HEK293T (cell line): ENCODE results near the gene ZNF503.

Experiments
- CTCF ChIA-PET: fragments of 350-600 bp; formaldehyde crosslinking; extraction: SDS; loops from one replicate; lab custom pipeline; 2021; ENCODE audit warnings: antibody characterized with exemption, inconsistent platforms; lab: Yijun Ruan, JAX
- POLR2A ChIA-PET: fragments of 350-600 bp; formaldehyde crosslinking; extraction: SDS; loops from one replicate; lab custom pipeline; 2020; ENCODE audit warnings: antibody characterized with exemption, inconsistent platforms; lab: Yijun Ruan, JAX
- DNase-seq: peaks from one replicate; pipeline ENCODE4 v3.0.0; 2012; ENCODE audit warnings: mixed read lengths; ENCODE audit errors: extremely low spot score
- ARNT ChIP-seq: fragments of 450-650 bp; IDR thresholded peaks from 2 replicates; pipeline ENCODE4 v1.6.1; 2017; ENCODE audit warnings: mild to moderate bottlenecking
- BHLHE40 ChIP-seq: fragments of 450-650 bp; IDR thresholded peaks from 2 replicates; pipeline ENCODE4 v1.6.1; 2016; ENCODE audit warnings: mild to moderate bottlenecking, moderate library complexity, borderline replicate concordance
- CTBP1 ChIP-seq: fragments of 450-650 bp; IDR thresholded peaks from 2 replicates; pipeline ENCODE4 v1.6.1; 2016; ENCODE audit warnings: borderline replicate concordance
- ELF4 ChIP-seq: fragments of 450-650 bp; IDR thresholded peaks from 2 replicates; pipeline ENCODE4 v1.6.1; 2017; ENCODE audit warnings: antibody characterized with exemption
- FOXA1 ChIP-seq: fragments of 450-650 bp; IDR thresholded peaks from 2 replicates; pipeline ENCODE4 v1.6.1; 2016; ENCODE audit warnings: mild to moderate bottlenecking
- FOXK2 ChIP-seq: fragments of 450-650 bp; IDR thresholded peaks from 2 replicates; pipeline ENCODE4 v1.6.1; 2016; ENCODE audit warnings: mild to moderate bottlenecking
- FOXM1 ChIP-seq: fragments of 450-650 bp; IDR thresholded peaks from 2 replicates; pipeline ENCODE4 v1.6.1; 2017; ENCODE audit warnings: mild to moderate bottlenecking, borderline replicate concordance
- HDGF ChIP-seq: fragments of 450-650 bp; IDR thresholded peaks from 2 replicates; pipeline ENCODE4 v1.6.1; 2017; ENCODE audit warnings: antibody characterized with exemption, borderline replicate concordance
- L3MBTL2 ChIP-seq: fragments of 450-650 bp; conservative IDR thresholded peaks from 2 replicates; pipeline ENCODE4 v1.6.1; 2016; ENCODE audit warnings: mild to moderate bottlenecking
- LEF1 ChIP-seq: fragments of 450-650 bp; IDR thresholded peaks from 2 replicates; pipeline ENCODE4 v1.6.1; 2017; ENCODE audit warnings: mild to moderate bottlenecking, borderline replicate concordance
- NFRKB ChIP-seq: fragments of 450-650 bp; IDR thresholded peaks from 2 replicates; pipeline ENCODE4 v1.6.1; 2016; ENCODE audit warnings: mild to moderate bottlenecking, moderate library complexity
- SP1 ChIP-seq: fragments of 450-650 bp; IDR thresholded peaks from 2 replicates; pipeline ENCODE4 v1.6.1; 2017
- SUZ12 ChIP-seq: fragments of 450-650 bp; IDR thresholded peaks from 2 replicates; pipeline ENCODE4 v1.6.1; 2016; ENCODE audit warnings: mild to moderate bottlenecking
- TARDBP ChIP-seq: fragments of 450-650 bp; IDR thresholded peaks from 2 replicates; pipeline ENCODE4 v1.6.1; 2016
- ZNF384 ChIP-seq: fragments of 450-650 bp; IDR thresholded peaks from 2 replicates; pipeline ENCODE4 v1.6.1; 2016
- TF ChIP-seq, protein P1 (sequence below): fragments of 450-650 bp; IDR thresholded peaks from 2 replicates; pipeline ENCODE4 v1.6.1; 2016

Gene ZNF503

DNA sequence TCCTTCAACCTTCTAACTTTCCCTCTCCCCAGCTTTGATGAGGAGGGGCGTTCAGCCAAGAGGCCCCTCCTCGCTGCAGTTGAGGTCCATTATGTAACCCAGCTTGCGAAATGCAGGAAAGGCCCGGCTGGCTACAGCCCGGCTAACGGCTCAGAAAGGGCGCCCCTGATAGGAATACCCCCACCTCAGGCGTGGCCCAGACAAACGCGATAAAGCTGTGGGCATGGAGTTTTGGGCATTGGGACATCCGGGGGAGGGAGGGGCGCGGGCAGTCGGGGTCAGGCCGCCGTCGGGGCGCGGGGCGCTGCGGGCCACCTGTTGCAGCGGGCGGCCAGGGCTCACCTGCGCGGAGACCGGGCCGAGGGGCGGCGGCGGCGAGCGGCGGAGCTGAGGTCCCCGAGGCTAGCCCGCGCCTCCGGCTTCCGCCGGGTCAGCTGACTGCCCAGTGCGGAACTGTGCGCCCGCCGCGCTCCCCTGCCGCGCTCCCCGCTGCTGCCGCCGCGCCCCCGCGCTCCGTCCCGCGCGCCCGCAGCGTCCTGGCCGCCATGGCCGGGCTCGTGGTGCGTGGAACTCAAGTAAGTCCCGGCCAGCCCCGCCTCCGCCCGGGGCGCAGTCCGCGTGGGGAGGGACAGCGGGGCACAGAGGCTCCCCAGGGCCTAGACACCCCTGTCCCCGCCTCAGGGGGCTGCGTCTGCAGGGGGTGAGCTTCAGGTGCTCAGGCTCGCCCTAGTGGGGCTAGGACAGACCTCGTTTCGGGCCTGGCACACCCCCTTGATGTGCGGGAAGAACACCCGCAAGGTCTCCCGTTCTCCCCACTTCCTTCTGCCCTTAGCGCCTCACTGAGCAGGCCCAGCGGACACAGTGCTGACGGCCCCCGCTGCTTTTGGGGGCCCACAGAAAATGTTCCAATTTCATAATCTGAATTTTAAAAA lies 29.9 kb upstream of the ZNF503 start, which contains the start of gene LRMDA:
TSS of gene LRMDA (plus strand) at position 445 of the 932 bp plus-strand sequence.
- ChIA-PET POLR2A (interaction anchor here (1.2 to 2.7 kb wide), 3 partner anchors 22 to 76 kb away, joined by 4 to 11 read pairs (median 5); partner anchors contain the start of gene ZNF503), CTCF (no interaction called here)
- DNase-seq = no peak
- TF ChIP-seq HDGF (no peak), FOXM1 (no peak)

DNA sequence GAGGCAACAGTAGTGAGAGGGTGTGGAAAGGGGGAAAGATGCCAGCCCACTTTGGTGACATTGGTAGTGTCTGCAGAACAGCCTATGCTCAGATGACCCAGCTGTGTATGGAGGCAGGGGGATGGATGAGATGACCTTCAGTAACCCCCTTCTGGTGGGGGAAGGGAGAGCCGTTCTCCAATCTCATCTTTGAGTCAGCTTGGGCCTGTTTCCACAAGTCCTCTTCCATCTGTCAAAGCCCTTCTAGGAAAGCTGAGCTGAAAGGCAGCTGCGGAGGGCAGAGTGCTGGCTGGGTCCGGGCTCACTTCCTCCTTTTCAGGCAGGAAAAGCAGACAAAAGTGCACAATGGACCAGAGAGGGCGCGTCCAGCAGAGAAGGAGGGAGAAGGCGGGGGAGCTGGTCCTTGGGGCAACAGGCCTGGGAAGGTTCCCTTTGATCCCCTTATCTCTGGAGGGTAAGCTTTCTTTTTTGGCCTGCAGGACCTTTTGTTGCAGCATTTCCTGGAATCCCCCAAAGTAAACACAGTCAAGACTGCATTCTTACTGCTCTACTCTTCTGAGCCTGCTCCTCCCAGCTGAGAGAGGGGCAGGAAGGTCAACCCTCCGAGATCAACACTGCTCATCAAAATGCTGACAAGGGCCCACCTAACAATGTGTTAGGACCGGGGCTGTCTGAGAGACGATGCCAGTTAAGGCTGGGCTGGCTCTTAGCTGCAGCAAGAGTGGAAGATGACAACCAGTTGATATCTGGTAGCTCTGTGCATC lies 28.6 kb upstream of the ZNF503 start:
- no peak for DNase-seq
- CTCF ChIA-PET = interaction anchor here (0.6 kb wide), 1 partner anchor 73 kb away, joined by 3 read pairs; no protein-coding TSS in a partner anchor
- TF ChIP-seq TARDBP (no peak), SP1 (no peak), FOXA1 (no peak), L3MBTL2 (no peak), FOXK2 (no peak), HDGF (no peak), ELF4 (no peak), ARNT (no peak), LEF1 (no peak)
- TF ChIP-seq, protein P1, sequence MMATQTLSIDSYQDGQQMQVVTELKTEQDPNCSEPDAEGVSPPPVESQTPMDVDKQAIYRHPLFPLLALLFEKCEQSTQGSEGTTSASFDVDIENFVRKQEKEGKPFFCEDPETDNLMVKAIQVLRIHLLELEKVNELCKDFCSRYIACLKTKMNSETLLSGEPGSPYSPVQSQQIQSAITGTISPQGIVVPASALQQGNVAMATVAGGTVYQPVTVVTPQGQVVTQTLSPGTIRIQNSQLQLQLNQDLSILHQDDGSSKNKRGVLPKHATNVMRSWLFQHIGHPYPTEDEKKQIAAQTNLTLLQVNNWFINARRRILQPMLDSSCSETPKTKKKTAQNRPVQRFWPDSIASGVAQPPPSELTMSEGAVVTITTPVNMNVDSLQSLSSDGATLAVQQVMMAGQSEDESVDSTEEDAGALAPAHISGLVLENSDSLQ = no peak
- POLR2A ChIA-PET = interaction anchor here (1.0 to 2.7 kb wide), 5 partner anchors 12 to 78 kb away, joined by 3 to 11 read pairs (median 5); partner anchors contain the start of gene ZNF503

DNA sequence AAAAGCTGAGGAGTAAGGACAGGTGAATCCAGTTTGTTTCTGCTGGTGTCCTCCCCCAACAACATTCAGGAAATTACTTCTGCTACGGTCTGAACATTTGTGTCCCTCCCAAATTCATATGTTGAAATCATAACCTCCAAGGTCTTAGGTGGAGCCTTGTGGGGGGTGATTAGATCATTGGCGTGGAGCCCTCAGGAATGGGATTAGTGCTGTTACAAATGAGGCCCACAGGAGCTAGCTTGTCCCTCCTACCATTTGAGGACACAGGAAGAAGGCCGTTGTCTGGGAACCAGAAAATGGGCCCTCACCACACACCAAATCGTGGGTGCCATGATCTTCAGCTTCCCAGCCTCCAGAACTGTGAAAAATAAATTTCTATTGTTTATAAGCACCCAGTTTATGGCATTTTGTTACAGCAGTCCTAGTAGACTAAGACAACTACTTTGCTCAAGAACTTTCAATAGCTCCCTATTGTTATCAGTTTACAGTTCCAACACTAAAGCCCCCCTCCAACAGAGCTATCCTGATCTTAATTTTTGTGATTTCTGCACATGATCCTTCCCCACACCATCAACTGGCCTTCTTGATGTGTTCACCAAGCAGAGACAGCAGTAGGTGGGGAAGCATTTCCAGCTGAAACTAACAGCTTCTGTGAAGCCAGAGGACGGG lies 27.7 kb upstream of the ZNF503 start:
- no peak for DNase-seq
- TF ChIP-seq SP1 (no peak), BHLHE40 (no peak), HDGF (no peak), TARDBP (no peak), ARNT (no peak), LEF1 (no peak), ZNF384 (no peak), FOXK2 (no peak), FOXM1 (no peak), L3MBTL2 (no peak), NFRKB (no peak), SUZ12 (no peak), FOXA1 (no peak), ELF4 (no peak), CTBP1 (no peak)
- TF ChIP-seq, protein P1 = no peak
- ChIA-PET CTCF (interaction anchor here (0.7 to 1.4 kb wide), 3 partner anchors 28 to 837 kb away, joined by 3 to 4 read pairs (median 4); partner anchors contain the start of gene ZNF503), POLR2A (interaction anchor here (0.8 to 2.7 kb wide), 8 partner anchors 8 to 79 kb away, joined by 3 to 11 read pairs (median 4); partner anchors contain the start of gene ZNF503)

DNA sequence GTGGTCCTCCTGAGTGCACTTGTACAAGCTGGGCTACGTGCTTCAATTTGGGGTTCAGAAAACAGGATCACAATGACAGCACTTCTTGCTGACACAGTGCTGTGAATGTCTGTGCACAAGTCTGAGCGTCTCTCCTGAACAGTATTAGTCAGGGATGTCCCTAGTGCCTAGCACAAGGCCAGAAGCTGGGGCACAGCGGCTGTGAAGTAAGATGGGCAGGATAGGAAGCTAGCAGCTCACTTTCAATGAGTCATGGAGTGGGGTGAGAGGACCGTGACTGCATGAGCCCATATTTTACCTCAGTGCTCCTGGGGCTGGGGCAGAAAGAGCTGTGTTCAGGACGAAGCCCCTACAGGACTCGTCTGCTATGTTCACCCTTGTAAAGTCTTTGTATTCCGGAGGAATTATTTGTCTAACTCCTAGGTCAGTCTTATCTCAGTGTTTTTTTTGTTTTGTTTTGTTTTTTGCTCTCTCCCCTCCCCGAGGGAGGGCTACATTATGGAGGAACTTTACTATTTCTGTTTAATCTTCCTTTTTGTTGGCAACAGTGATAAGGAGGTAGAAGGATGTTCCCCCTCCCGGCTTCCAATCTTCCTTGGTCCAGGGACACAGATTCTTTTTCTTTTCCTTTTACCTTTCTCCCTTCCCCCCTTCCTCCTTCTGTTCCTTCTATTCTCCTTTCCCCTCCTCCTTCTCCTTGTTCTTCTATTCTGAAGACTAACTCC lies 27.0 kb upstream of the ZNF503 start:
- ChIA-PET POLR2A (interaction anchor here (0.6 to 2.7 kb wide), 12 partner anchors 9 to 392 kb away, joined by 3 to 11 read pairs (median 4); partner anchors contain the start of gene ZNF503), CTCF (interaction anchor here (0.7 to 1.4 kb wide), 4 partner anchors 12 to 836 kb away, joined by 3 to 4 read pairs (median 4); partner anchors contain the start of gene ZNF503)
- TF ChIP-seq FOXK2 (no peak), HDGF (0 out of 2 replicates have a peak, but pooled peaks have one; percentile 56)
- peak; percentile 53 for DNase-seq

DNA sequence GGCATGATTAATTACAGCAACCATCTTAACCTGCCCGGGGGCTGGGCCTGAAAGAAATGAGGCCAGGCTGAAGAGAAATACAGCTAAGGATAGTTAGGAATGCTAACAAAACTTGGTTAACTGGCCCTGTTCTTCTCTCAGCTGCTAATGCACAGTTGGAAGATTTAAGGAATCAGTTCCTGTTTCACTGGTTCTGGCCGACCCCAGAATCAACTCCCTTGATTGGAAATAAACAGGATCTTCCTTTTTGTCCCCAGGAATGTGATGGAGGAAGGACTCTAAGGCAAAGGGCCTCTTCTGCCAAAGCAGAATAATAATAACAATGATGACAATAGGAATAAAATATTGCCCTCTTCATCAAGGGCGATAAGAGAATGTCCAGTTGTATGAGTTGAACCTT lies 26.4 kb upstream of the ZNF503 start:
- CTCF ChIA-PET = interaction anchor here (0.7 to 1.4 kb wide), 2 partner anchors 11 to 26 kb away, joined by 3 to 4 read pairs; partner anchors contain the start of gene ZNF503
- DNase-seq = no peak
- no peak for TF ChIP-seq SUZ12
- no peak for TF ChIP-seq ZNF384
- no peak for TF ChIP-seq SP1
- TF ChIP-seq BHLHE40 = no peak
- TF ChIP-seq ELF4 = no peak
- no peak for TF ChIP-seq FOXM1
- no peak for TF ChIP-seq FOXK2
- POLR2A ChIA-PET = interaction anchor here (0.7 to 1.6 kb wide), 8 partner anchors 9 to 391 kb away, joined by 3 to 4 read pairs (median 4); partner anchors contain the start of gene ZNF503
